Endothelial cell of umbilical vein (primary cell): ENCODE data around the gene DDAH2. TPM values are rescaled to one million over a fixed set of nuclear protein-coding genes. Genes with fewer than 3 reads are reported as not detected.

ENCODE experiments used
- BruUV-seq: library from RNA; stranded (reverse); fragments of 400-500 nt; replicated peaks from 2 replicates; lab custom pipeline; 2021; lab: Mats Ljungman, UMichigan
- CTCF ChIA-PET: fragments of 300-600, 350-600 bp; sonication (Branson Sonifier 250); formaldehyde crosslinking; loops from one replicate; lab custom pipeline; 2021; ENCODE audit warnings: antibody characterized with exemption, inconsistent platforms; lab: Charles Lee
- POLR2A ChIA-PET: fragments of 300-600, 350-600 bp; sonication (Branson Sonifier 250); formaldehyde crosslinking; loops from one replicate; lab custom pipeline; 2021; ENCODE audit warnings: antibody characterized with exemption, inconsistent platforms; lab: Charles Lee
- DNase-seq: peaks from one replicate; pipeline ENCODE4 v3.0.0-alpha.2; 2011; ENCODE audit warnings: low read depth, low spot score
- FAIRE-seq: peaks from 2 replicates; lab custom pipeline; 2011; peaks lifted over from hg19 to GRCh38; lab: Jason Lieb, UNC
- H2AFZ ChIP-seq: 2 replicates; pipeline ENCODE4 v1.6.0; 2012; ENCODE audit warnings: low read depth, low read length, control low read depth, inconsistent platforms
- H3K27ac ChIP-seq: 2 replicates; pipeline ENCODE4 v1.5.1; 2011; ENCODE audit warnings: low read depth, mild to moderate bottlenecking, control low read depth, low read length, moderate library complexity; ENCODE audit not compliant: insufficient read depth
- H3K27me3 ChIP-seq, 2 experiments: 2 replicates each; pipeline versions ENCODE4 v1.6.0 to v1.6.1; 2011; ENCODE audit warnings: low read length in 2 of 2, mixed read lengths in 1 of 2; ENCODE audit not compliant: control insufficient read depth in 2 of 2, insufficient read depth in 2 of 2
- H3K36me3 ChIP-seq, 2 experiments: 2 replicates in 1 of 2; 3 replicates in 1 of 2; pipeline ENCODE4 v1.5.1; 2011; ENCODE audit warnings: low read length in 2 of 2, mild to moderate bottlenecking in 1 of 2, moderate library complexity in 1 of 2; ENCODE audit not compliant: control insufficient read depth in 2 of 2, insufficient read depth in 2 of 2; ENCODE audit errors: extremely low read depth in 1 of 2
- H3K4me1 ChIP-seq: 3 replicates; pipeline ENCODE4 v1.5.1; 2011; ENCODE audit warnings: mild to moderate bottlenecking, low read length; ENCODE audit not compliant: control insufficient read depth, insufficient read depth; ENCODE audit errors: extremely low read depth
- H3K4me2 ChIP-seq: 2 replicates; pipeline ENCODE4 v1.6.1; 2011; ENCODE audit warnings: low read length, control low read depth, mixed read lengths; ENCODE audit not compliant: insufficient read depth
- H3K4me3 ChIP-seq, 3 experiments: fragments of 200-600 bp in 1 of 3; sonication (generic), shearing (Covaris generic) in 1 of 3; replicated peaks in 1 of 3; 2 replicates each; pipeline ENCODE4 v1.5.1; 2011 to 2016; ENCODE audit warnings: control low read depth in 3 of 3, low read length in 3 of 3, mild to moderate bottlenecking in 2 of 3, inconsistent platforms in 1 of 3, low read depth in 1 of 3, moderate library complexity in 1 of 3; ENCODE audit not compliant: insufficient read depth in 1 of 3
- H3K79me2 ChIP-seq: 2 replicates; pipeline ENCODE4 v1.6.0; 2012; ENCODE audit warnings: low read length, inconsistent platforms; ENCODE audit not compliant: control insufficient read depth, insufficient read depth
- H3K9ac ChIP-seq: replicated peaks from 2 replicates; pipeline ENCODE3; 2011; ENCODE audit warnings: low read length, control low read depth; ENCODE audit not compliant: insufficient read depth; ENCODE audit errors: extremely low read depth
- H3K9me1 ChIP-seq: replicated peaks from 3 replicates; pipeline ENCODE4 v1.6.0; 2011; ENCODE audit warnings: mild to moderate bottlenecking, low read length; ENCODE audit not compliant: control insufficient read depth, insufficient read depth; ENCODE audit errors: extremely low read depth
- H3K9me3 ChIP-seq: replicated peaks from 2 replicates; pipeline ENCODE4 v1.5.1; 2012; ENCODE audit warnings: low read length, inconsistent platforms; ENCODE audit not compliant: control insufficient read depth, insufficient read depth
- H4K20me1 ChIP-seq: replicated peaks from 2 replicates; pipeline ENCODE3; 2011; ENCODE audit warnings: mild to moderate bottlenecking, low read length; ENCODE audit not compliant: control insufficient read depth, insufficient read depth; ENCODE audit errors: extremely low read depth
- CTCF ChIP-seq, 2 donors: IDR thresholded peaks; 1 replicate in 1 of 2; 2 replicates in 1 of 2; pipeline ENCODE4 v1.5.1; 2011; ENCODE audit warnings: low read length in 2 of 2, mild to moderate bottlenecking in 2 of 2, moderate library complexity in 2 of 2, control low read depth in 1 of 2, inconsistent platforms in 1 of 2, low read depth in 1 of 2; ENCODE audit not compliant: insufficient read depth in 1 of 2; ENCODE audit errors: extremely low read depth in 1 of 2
- EZH2 ChIP-seq: IDR thresholded peaks from 2 replicates; pipeline ENCODE4 v1.6.1; 2012; ENCODE audit warnings: borderline replicate concordance, low read depth, mild to moderate bottlenecking, moderate library complexity, low read length, inconsistent platforms; ENCODE audit not compliant: severe bottlenecking
- FOS ChIP-seq: IDR thresholded peaks from 2 replicates; pipeline ENCODE4 v1.6.1; 2011; ENCODE audit warnings: mild to moderate bottlenecking, low read length, moderate library complexity, borderline replicate concordance; ENCODE audit not compliant: insufficient read depth
- GATA2 ChIP-seq: IDR thresholded peaks from 2 replicates; pipeline ENCODE4 v1.7.0; 2011; ENCODE audit warnings: low read depth, mild to moderate bottlenecking, moderate library complexity, mixed read lengths, low read length; ENCODE audit not compliant: insufficient read length, insufficient read depth
- JUN ChIP-seq: IDR thresholded peaks from 2 replicates; pipeline ENCODE4 v1.6.1; 2011; ENCODE audit warnings: borderline replicate concordance, low read depth; ENCODE audit not compliant: insufficient read length, insufficient read depth
- MAX ChIP-seq: IDR thresholded peaks from 2 replicates; pipeline ENCODE4 v1.6.1; 2011; ENCODE audit not compliant: insufficient read depth, insufficient read length
- MYC ChIP-seq: IDR thresholded peaks from one replicate; pipeline ENCODE4 v1.6.1; 2011; ENCODE audit warnings: mild to moderate bottlenecking, low read depth, low read length
- POLR2A ChIP-seq: IDR thresholded peaks from 2 replicates; pipeline ENCODE4 v1.6.1; 2012; ENCODE audit warnings: low read depth, mild to moderate bottlenecking, control low read depth, low read length
- POLR2AphosphoS5 ChIP-seq: IDR thresholded peaks from 2 replicates; pipeline ENCODE4 v1.6.1; 2012; ENCODE audit warnings: low read depth, mild to moderate bottlenecking, control low read depth, low read length, moderate library complexity; ENCODE audit not compliant: insufficient read depth
- dilution Hi-C: fragments of 300-500 bp; cut with MboI; formaldehyde crosslinking; loops from one replicate; pipeline ENCODE4 v1.15.0; 2019; ENCODE audit warnings: low sequenced_read_pairs; ENCODE audit not compliant: extremely low pct_ligation_motif_present
- intact Hi-C: fragments of 100-400 bp; cut with micrococcal nuclease; formaldehyde crosslinking; loops from one replicate; pipeline ENCODE4 v1.10.0; 2022
- polyA plus RNA-seq, 4 experiments: library from polyadenylated mRNA; depleted of rRNA in 3 of 4; stranded (reverse) in 3 of 4; unstranded in 1 of 4; fragments of >200 nt; gene quantifications; 2 replicates each; pipeline versions ENCODE4 v1.2.1 to v1.2.3, GENCODE V29; 2011 to 2012; ENCODE audit warnings: missing spikeins in 1 of 4
- total RNA-seq: library from RNA; stranded (reverse); gene quantifications from 2 replicates; pipeline ENCODE4 v1.2.3, GENCODE V29; 2021

The DDAH2 gene
- total and polyA plus RNA-seq, 2 donors (not counting 3 experiments of a cell fraction or from before 2014, with no cell fraction given): 109 to 176 TPM

GRCh38 chr6:31775633-31776484 lies 46.8 kb upstream of the DDAH2 start:
- no TSS peak for BruUV-seq
- DNase-seq: no peak

More at GRCh38 chr6:31775633-31776484, 46.8 kb upstream of the DDAH2 start:
- ChIA-PET CTCF (interaction anchor here (4.2 to 6.6 kb wide), 2 partner anchors 16 to 55 kb away, joined by 61 to 71 read pairs; no protein-coding TSS in a partner anchor), POLR2A (no interaction called here)
- Histone ChIP-seq H3K36me3 (peaks cover 0 to 20% of the 10 kb centered on the region in 2 experiments), H3K4me3 (no peak overlapping the region), H3K9ac (no peak overlapping the region), H3K4me1 (peaks cover 4% of the 10 kb centered on the region), H2AFZ (no peak overlapping the region), H3K27ac (no peak overlapping the region), H3K27me3 (no peaks in the 10 kb centered on the region), H3K79me2 (no peaks in the 10 kb centered on the region), H3K9me3 (no peaks in the 10 kb centered on the region), H3K9me1 (no peaks in the 10 kb centered on the region), H3K4me2 (no peak overlapping the region), H4K20me1 (no peaks in the 10 kb centered on the region)
- no peak for TF ChIP-seq GATA2
- TF ChIP-seq CTCF (IDR thresholded peaks at IDR 0.05; ENCODE audit: extremely low read depth in 1 of 2, insufficient read depth in 1 of 2, low read depth in 1 of 2, low read length in 2 of 2): no peak
- TF ChIP-seq POLR2AphosphoS5: no peak
- TF ChIP-seq FOS: no peak
- TF ChIP-seq MYC: no peak
- no peak for TF ChIP-seq EZH2
- no peak for TF ChIP-seq MAX
- TF ChIP-seq JUN: no peak
- TF ChIP-seq POLR2A: no peak
- dilution Hi-C loops: no loop called here
- FAIRE-seq: no peak
- intact Hi-C loops: no loop called here
